ENCODE measurements around the gene ERVV-1. TPM values are rescaled to one million over a fixed set of nuclear protein-coding genes. Genes with fewer than 3 reads are reported as not detected.

ERVV-1 gene
- total RNA-seq, 1 donor from 2014 or later: not detected

DNA sequence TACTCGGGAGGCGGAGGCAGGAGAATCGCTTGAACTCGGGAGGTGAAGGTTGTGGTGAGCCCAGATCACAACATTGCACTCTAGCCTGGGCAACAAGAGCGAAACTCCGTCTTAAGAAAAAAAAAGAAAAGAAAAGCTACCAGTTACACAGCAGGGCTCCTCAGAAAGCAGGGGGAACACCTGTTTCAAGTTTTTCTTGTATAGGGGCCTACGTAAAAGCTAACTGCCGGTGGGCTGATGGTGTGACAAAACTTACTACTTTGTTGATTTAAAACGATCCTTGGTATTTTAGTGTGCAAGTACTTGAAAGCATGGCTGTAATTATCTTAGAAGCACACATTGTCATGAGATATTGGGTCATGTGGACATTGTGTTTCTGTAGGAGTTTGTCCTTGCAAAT is 15.7 kb upstream of the ERVV-1 start:
- H3K4me3 ChIP-seq (ENCODE audit: low read depth, low read length): no peak overlapping the region
- DNase-seq (ENCODE audit: low read depth) (no peak), FAIRE-seq (no peak)
- H3K27me3 ChIP-seq (ENCODE audit: control insufficient read depth, insufficient read depth, low read length): no peaks in the 10 kb centered on the region
- TF ChIP-seq, protein P1, sequence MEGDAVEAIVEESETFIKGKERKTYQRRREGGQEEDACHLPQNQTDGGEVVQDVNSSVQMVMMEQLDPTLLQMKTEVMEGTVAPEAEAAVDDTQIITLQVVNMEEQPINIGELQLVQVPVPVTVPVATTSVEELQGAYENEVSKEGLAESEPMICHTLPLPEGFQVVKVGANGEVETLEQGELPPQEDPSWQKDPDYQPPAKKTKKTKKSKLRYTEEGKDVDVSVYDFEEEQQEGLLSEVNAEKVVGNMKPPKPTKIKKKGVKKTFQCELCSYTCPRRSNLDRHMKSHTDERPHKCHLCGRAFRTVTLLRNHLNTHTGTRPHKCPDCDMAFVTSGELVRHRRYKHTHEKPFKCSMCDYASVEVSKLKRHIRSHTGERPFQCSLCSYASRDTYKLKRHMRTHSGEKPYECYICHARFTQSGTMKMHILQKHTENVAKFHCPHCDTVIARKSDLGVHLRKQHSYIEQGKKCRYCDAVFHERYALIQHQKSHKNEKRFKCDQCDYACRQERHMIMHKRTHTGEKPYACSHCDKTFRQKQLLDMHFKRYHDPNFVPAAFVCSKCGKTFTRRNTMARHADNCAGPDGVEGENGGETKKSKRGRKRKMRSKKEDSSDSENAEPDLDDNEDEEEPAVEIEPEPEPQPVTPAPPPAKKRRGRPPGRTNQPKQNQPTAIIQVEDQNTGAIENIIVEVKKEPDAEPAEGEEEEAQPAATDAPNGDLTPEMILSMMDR (IDR thresholded peaks at IDR 0.05; ENCODE audit: insufficient read depth, low read length, severe bottlenecking): no peak
- H3K36me3 ChIP-seq (ENCODE audit: control insufficient read depth, insufficient read depth, low read length): no peaks in the 10 kb centered on the region

DNA sequence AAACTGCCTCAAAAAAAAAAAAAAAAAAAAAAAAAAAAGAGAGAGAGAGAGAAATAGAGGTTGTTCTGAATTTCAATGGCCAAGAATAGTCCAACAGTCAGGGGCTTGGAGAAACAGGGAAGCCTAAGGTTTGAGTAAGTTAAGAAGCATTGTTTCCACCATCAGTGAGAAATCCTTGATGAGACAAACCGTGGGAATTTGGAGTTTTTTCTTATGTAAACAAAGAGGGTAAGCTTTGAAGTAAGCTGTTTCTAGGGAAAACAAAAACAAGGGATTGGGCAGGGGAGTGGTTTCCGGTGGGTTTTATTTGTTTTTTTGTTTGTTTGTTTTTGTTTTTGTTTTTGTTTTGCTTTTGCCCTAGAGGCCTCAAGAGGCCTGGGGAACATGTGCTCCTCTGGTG is 11.2 kb upstream of the ERVV-1 start:
- FAIRE-seq: no peak

DNA sequence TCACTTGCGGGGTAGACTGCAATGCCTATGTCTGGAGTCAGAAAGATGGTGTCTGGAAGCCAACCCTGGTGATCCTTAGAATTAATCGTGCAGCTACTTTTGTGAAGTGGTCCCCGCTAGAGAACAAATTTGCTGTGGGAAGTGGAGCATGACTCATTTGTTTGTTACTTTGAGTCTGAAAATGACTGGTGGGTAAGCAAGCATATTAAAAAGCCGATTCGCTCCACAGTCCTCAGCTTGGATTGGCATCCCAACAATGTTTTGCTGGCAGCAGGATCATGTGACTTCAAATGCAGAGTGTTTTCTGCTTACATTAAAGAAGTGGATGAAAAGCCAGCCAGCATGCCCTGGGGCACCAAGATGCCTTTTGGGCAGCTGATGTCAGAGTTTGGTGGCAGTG is 9.5 kb upstream of the ERVV-1 start:
- Histone ChIP-seq H3K36me3 (ENCODE audit: control insufficient read depth, insufficient read depth, low read length) (no peaks in the 10 kb centered on the region), H3K4me3 (ENCODE audit: low read depth, low read length) (no peak overlapping the region), H3K27me3 (ENCODE audit: control insufficient read depth, insufficient read depth, low read length) (no peaks in the 10 kb centered on the region)
- FAIRE-seq (no peak), DNase-seq (ENCODE audit: low read depth) (no peak)
- TF ChIP-seq, protein P1 (IDR thresholded peaks at IDR 0.05; ENCODE audit: insufficient read depth, low read length, severe bottlenecking): no peak

More for the DNA sequence above, 11.2 kb upstream of the ERVV-1 start:
- H3K36me3 ChIP-seq (ENCODE audit: control insufficient read depth, insufficient read depth, low read length): no peaks in the 10 kb centered on the region
- TF ChIP-seq, protein P1 (IDR thresholded peaks at IDR 0.05; ENCODE audit: insufficient read depth, low read length, severe bottlenecking): no peak
- DNase-seq (ENCODE audit: low read depth): no peak
- no peaks in the 10 kb centered on the region for H3K27me3 ChIP-seq (ENCODE audit: control insufficient read depth, insufficient read depth, low read length)
- no peak overlapping the region for H3K4me3 ChIP-seq (ENCODE audit: low read depth, low read length)

DNA sequence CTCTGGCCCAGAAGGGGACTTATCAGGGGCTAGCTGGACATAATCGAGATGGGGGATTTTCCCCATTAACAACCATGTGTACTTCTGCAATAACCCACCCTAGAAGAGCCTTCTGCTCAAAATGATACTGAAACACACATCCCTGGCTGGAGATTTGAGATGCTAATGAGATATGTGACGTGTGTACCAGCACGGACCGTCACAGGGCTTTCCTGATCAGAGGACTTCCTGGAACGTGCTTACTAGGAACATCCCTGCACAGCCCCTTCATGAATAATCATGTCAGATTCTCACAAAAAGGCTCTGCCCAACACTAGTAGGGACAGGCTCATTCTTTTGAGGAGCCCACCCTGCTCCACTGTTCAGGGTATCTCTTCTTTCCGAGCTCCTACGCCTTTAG is 6.5 kb upstream of the ERVV-1 start:
- FAIRE-seq (no peak), DNase-seq (ENCODE audit: low read depth) (no peak)
- Histone ChIP-seq H3K4me3 (ENCODE audit: low read depth, low read length) (no peak overlapping the region), H3K27me3 (ENCODE audit: control insufficient read depth, insufficient read depth, low read length) (no peaks in the 10 kb centered on the region), H3K36me3 (ENCODE audit: control insufficient read depth, insufficient read depth, low read length) (no peaks in the 10 kb centered on the region)
- TF ChIP-seq, protein P1 (IDR thresholded peaks at IDR 0.05; ENCODE audit: insufficient read depth, low read length, severe bottlenecking): no peak

DNA sequence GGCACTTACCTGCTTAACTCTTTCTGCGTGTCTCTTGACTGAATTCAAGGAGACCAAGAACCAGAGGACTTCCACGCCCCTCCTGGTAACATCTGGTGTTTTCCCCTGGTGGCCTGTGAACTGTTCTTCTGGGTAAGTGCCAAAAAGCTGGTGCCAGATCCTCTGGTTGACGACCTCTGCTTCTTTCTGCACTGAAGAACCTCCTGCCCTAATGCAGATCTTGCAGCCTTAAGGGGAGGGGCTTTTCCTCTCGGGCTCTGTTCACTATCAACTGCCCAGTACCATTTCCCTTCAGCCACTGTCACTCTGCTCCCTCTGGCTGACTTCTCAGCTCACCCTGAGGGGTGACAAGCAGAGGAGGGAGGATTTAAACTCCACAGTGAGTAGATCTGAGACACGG is 6.1 kb upstream of the ERVV-1 start:
- TF ChIP-seq, protein P1 (IDR thresholded peaks at IDR 0.05; ENCODE audit: insufficient read depth, low read length, severe bottlenecking): no peak
- DNase-seq (ENCODE audit: low read depth) (no peak), FAIRE-seq (no peak)
- Histone ChIP-seq H3K27me3 (ENCODE audit: control insufficient read depth, insufficient read depth, low read length) (no peaks in the 10 kb centered on the region), H3K36me3 (ENCODE audit: control insufficient read depth, insufficient read depth, low read length) (no peaks in the 10 kb centered on the region), H3K4me3 (ENCODE audit: low read depth, low read length) (no peak overlapping the region)

DNA sequence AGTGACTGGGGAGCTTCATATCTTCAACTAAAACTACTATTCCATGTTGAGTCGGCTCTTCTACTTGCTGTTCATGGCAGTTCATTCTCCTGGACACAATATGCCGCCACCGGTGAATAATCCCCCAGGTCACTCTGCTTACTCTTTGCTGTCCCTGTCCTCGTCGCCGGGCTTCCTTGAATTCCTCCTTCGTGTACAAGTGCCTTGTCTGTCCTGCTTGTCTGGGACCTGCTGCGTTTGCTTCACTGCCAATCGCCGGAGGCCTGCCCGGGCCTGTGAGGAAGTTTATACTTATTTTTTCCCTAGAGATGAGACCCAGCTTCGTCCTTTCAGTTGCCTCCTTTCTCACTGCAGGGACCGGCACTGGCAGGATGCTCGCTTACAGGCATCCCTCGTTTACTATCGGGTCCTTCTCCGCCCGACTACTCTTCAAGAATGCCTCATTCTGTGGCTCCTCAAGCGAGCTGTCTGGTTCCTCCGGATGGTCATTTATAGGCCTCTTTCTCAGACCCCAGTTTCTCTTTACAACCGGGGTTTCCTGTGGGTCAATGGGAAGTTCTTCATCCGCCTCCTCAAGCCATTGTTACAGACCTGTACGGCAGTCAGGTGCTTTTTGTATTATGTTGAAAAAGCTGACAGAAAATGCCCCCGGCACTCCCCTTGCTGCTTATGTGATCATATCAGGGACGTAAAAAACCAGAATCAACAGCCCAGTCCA is 5.5 kb upstream of the ERVV-1 start:
- Histone ChIP-seq H3K36me3 (ENCODE audit: control insufficient read depth, insufficient read depth, low read length) (no peaks in the 10 kb centered on the region), H3K4me3 (ENCODE audit: low read depth, low read length) (no peak overlapping the region), H3K27me3 (ENCODE audit: control insufficient read depth, insufficient read depth, low read length) (no peaks in the 10 kb centered on the region)
- no peak for FAIRE-seq
- DNase-seq (ENCODE audit: low read depth): no peak
- TF ChIP-seq, protein P1 (IDR thresholded peaks at IDR 0.05; ENCODE audit: insufficient read depth, low read length, severe bottlenecking): no peak

Data from bronchial epithelial cell (primary cell).